Panc1 (cell line): ENCODE data around the gene FBRSL1. TPM values are rescaled to one million over a fixed set of nuclear protein-coding genes. Genes with fewer than 3 reads are reported as not detected.

Experiments used
- ATAC-seq: fragments of 200-7000 bp; cut with Tn5 transposase; 2 replicates; pipeline ENCODE4 v1.9.1; 2020; ENCODE audit warnings: mild to moderate bottlenecking, moderate library complexity
- BruUV-seq: library from RNA; stranded (reverse); fragments of 400-500 nt; replicated peaks from 2 replicates; lab custom pipeline; 2021; lab: Mats Ljungman, UMichigan
- CTCF ChIA-PET: fragments of 300-600 bp; sonication (Branson Sonifier 250); formaldehyde crosslinking; loops from one replicate; lab custom pipeline; 2022; ENCODE audit warnings: antibody characterized with exemption; lab: Charles Lee
- POLR2A ChIA-PET: fragments of 300-600 bp; sonication (Branson Sonifier 250); formaldehyde crosslinking; loops from one replicate; lab custom pipeline; 2022; ENCODE audit warnings: antibody characterized with exemption; lab: Charles Lee
- DNase-seq: peaks from one replicate; pipeline ENCODE4 v3.0.0-alpha.2; 2010; ENCODE audit warnings: low read depth, low spot score
- H3K27ac ChIP-seq: 2 replicates; pipeline ENCODE4 v1.5.1; 2011; ENCODE audit warnings: mild to moderate bottlenecking, low read length, inconsistent platforms
- H3K27me3 ChIP-seq: fragments of 200-500 bp; sonication (Bioruptor generic); 2 replicates; pipeline ENCODE4 v1.6.0; 2014; ENCODE audit warnings: low read length, inconsistent platforms; ENCODE audit not compliant: control insufficient read depth, insufficient read depth
- H3K36me3 ChIP-seq: fragments of 200-500 bp; sonication (Bioruptor generic); 2 replicates; pipeline ENCODE4 v1.5.1; 2014; ENCODE audit warnings: inconsistent platforms, mild to moderate bottlenecking, low read length, moderate library complexity; ENCODE audit not compliant: control insufficient read depth, insufficient read depth
- H3K4me1 ChIP-seq: 2 replicates; pipeline ENCODE4 v1.5.1; 2011; ENCODE audit warnings: inconsistent platforms, mild to moderate bottlenecking, low read length, moderate library complexity; ENCODE audit not compliant: control insufficient read depth, insufficient read depth
- H3K4me3 ChIP-seq, 2 experiments: 2 replicates each; pipeline ENCODE4 v1.5.1; 2011 to 2012; ENCODE audit warnings: low read depth in 2 of 2, low read length in 2 of 2, mild to moderate bottlenecking in 2 of 2, inconsistent platforms in 1 of 2, moderate library complexity in 1 of 2
- H3K9me3 ChIP-seq: fragments of 200-500 bp; sonication (Bioruptor generic); 2 replicates; pipeline ENCODE4 v1.5.1; 2014; ENCODE audit warnings: low read depth, mild to moderate bottlenecking, inconsistent platforms, low read length, moderate library complexity; ENCODE audit not compliant: control insufficient read depth, insufficient read depth
- POLR2AphosphoS5 ChIP-seq: IDR thresholded peaks from 2 replicates; pipeline ENCODE4 v1.6.1; 2012; ENCODE audit warnings: mild to moderate bottlenecking, low read depth, low read length, moderate library complexity
- SIN3A ChIP-seq: IDR thresholded peaks from 2 replicates; pipeline ENCODE4 v1.6.1; 2012; ENCODE audit warnings: low read depth, mild to moderate bottlenecking, low read length, moderate library complexity, borderline replicate concordance; ENCODE audit not compliant: insufficient read depth
- TCF7L2 ChIP-seq: IDR thresholded peaks from 2 replicates; pipeline ENCODE4 v1.6.1; 2011; ENCODE audit warnings: mild to moderate bottlenecking, low read depth, low read length, inconsistent platforms
- in situ Hi-C: cut with HindIII; loops from 2 replicates; pipeline ENCODE4 v1.10.0; 2016; ENCODE audit warnings: low sequenced_read_pairs, low pct_unique_long_range_greater_than_20kb
- intact Hi-C: fragments of 100-400 bp; cut with micrococcal nuclease; formaldehyde crosslinking; loops from one replicate; pipeline ENCODE4 v1.10.0; 2022; ENCODE audit not compliant: unreplicated experiment
- total RNA-seq: library from RNA; stranded (reverse); gene quantifications from one replicate; pipeline ENCODE4 v1.2.1, GENCODE V29; 2021; ENCODE audit not compliant: unreplicated experiment
- TF ChIP-seq, protein P1 (sequence below), 2 experiments: IDR thresholded peaks; 2 replicates each; pipeline ENCODE4 v1.6.1; 2011 to 2012; ENCODE audit warnings: low read depth in 2 of 2, control low read depth in 1 of 2, low read length in 1 of 2, mild to moderate bottlenecking in 1 of 2, moderate library complexity in 1 of 2; ENCODE audit not compliant: insufficient read depth in 1 of 2
- TF ChIP-seq, protein P2 (sequence below): fragments of 450-650 bp; IDR thresholded peaks from 2 replicates; pipeline ENCODE4 v1.5.1; 2017; ENCODE audit warnings: mild to moderate bottlenecking

Gene FBRSL1
- total RNA-seq, 1 experiment from 2014 or later, result 104 TPM

GRCh38 chr12:132454193-132454932, 35.6 kb upstream of the FBRSL1 start:
- ChIA-PET CTCF (no interaction called here), POLR2A (interaction anchor here (0.6 to 0.8 kb wide), 2 partner anchors 61 to 159 kb away, joined by 6 to 13 read pairs; no protein-coding TSS in a partner anchor)
- no TSS peak for BruUV-seq
- H3K36me3 ChIP-seq, result no peaks in the 10 kb centered on the region
- H3K27ac ChIP-seq, result peak overlapping the region; percentile 65
- no peak overlapping the region for H3K4me3 ChIP-seq
- intact Hi-C loops, result no loop called here
- ATAC-seq (no peak), DNase-seq (no peak)
- no peaks in the 10 kb centered on the region for H3K27me3 ChIP-seq
- peaks cover 8% of the 10 kb centered on the region for H3K4me1 ChIP-seq
- in situ Hi-C loops, result no loop called here
- H3K9me3 ChIP-seq, result no peaks in the 10 kb centered on the region
- TF ChIP-seq, protein P1, sequence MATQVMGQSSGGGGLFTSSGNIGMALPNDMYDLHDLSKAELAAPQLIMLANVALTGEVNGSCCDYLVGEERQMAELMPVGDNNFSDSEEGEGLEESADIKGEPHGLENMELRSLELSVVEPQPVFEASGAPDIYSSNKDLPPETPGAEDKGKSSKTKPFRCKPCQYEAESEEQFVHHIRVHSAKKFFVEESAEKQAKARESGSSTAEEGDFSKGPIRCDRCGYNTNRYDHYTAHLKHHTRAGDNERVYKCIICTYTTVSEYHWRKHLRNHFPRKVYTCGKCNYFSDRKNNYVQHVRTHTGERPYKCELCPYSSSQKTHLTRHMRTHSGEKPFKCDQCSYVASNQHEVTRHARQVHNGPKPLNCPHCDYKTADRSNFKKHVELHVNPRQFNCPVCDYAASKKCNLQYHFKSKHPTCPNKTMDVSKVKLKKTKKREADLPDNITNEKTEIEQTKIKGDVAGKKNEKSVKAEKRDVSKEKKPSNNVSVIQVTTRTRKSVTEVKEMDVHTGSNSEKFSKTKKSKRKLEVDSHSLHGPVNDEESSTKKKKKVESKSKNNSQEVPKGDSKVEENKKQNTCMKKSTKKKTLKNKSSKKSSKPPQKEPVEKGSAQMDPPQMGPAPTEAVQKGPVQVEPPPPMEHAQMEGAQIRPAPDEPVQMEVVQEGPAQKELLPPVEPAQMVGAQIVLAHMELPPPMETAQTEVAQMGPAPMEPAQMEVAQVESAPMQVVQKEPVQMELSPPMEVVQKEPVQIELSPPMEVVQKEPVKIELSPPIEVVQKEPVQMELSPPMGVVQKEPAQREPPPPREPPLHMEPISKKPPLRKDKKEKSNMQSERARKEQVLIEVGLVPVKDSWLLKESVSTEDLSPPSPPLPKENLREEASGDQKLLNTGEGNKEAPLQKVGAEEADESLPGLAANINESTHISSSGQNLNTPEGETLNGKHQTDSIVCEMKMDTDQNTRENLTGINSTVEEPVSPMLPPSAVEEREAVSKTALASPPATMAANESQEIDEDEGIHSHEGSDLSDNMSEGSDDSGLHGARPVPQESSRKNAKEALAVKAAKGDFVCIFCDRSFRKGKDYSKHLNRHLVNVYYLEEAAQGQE (IDR thresholded peaks at IDR 0.05; ENCODE audit: insufficient read depth in 1 of 2, low read depth in 2 of 2, low read length in 1 of 2), result no peak
- no peak for TF ChIP-seq SIN3A
- TF ChIP-seq, protein P2, sequence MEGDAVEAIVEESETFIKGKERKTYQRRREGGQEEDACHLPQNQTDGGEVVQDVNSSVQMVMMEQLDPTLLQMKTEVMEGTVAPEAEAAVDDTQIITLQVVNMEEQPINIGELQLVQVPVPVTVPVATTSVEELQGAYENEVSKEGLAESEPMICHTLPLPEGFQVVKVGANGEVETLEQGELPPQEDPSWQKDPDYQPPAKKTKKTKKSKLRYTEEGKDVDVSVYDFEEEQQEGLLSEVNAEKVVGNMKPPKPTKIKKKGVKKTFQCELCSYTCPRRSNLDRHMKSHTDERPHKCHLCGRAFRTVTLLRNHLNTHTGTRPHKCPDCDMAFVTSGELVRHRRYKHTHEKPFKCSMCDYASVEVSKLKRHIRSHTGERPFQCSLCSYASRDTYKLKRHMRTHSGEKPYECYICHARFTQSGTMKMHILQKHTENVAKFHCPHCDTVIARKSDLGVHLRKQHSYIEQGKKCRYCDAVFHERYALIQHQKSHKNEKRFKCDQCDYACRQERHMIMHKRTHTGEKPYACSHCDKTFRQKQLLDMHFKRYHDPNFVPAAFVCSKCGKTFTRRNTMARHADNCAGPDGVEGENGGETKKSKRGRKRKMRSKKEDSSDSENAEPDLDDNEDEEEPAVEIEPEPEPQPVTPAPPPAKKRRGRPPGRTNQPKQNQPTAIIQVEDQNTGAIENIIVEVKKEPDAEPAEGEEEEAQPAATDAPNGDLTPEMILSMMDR, result no peak
- TF ChIP-seq POLR2AphosphoS5, result no peak
- no peak for TF ChIP-seq TCF7L2

DNA sequence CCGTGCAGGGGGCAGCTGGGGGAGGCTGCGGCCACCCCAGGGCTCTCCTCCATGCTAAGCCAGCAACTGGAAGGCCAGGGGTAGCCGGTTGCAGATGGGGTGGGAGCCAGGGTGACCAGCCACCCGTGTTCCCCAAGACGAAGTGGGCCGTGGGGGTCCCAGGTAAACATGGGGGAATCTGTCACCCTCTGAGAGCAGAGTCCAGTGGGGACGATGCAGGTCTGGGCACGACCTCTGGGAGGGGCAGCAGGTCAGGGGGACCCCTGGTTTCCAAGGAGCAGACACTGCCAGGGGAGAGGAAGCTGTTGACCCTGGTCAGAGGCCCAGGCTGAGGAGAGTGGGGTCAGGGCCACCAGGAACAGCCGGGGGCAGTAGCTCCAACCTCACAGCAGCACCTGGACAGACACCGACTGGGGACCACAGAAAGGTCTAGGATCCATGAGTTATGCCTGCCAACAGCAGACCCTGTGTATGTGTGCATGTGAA, 35.0 kb upstream of the FBRSL1 start:
- ChIA-PET CTCF (no interaction called here), POLR2A (interaction anchor here (0.6 kb wide), 1 partner anchor 158 kb away, joined by 6 read pairs; no protein-coding TSS in a partner anchor)
- Histone ChIP-seq H3K27me3 (no peaks in the 10 kb centered on the region), H3K4me3 (no peak overlapping the region), H3K9me3 (no peaks in the 10 kb centered on the region), H3K36me3 (no peaks in the 10 kb centered on the region), H3K4me1 (peaks cover 8% of the 10 kb centered on the region), H3K27ac (no peak overlapping the region)
- ATAC-seq (no peak), DNase-seq (no peak)
- intact Hi-C loops, result no loop called here
- BruUV-seq, result no TSS peak
- no peak for TF ChIP-seq SIN3A
- TF ChIP-seq POLR2AphosphoS5, result no peak
- TF ChIP-seq, protein P2, result no peak
- no peak for TF ChIP-seq TCF7L2
- TF ChIP-seq, protein P1 (IDR thresholded peaks at IDR 0.05; ENCODE audit: insufficient read depth in 1 of 2, low read depth in 2 of 2, low read length in 1 of 2), result no peak
- in situ Hi-C loops, result no loop called here
